Activated CD8-positive, alpha-beta T cell treated with anti-CD3 and anti-CD28 coated beads, Interleukin-2, amount 10 ng/mL, durations not matched to agents 7 days and 5 days (primary cell): ENCODE data around the gene EGR2. TPM values are rescaled to one million over a fixed set of nuclear protein-coding genes. Genes with fewer than 3 reads are reported as not detected.

Source experiments
- ATAC-seq: fragments of 150-1000 bp; cut with Tn5 transposase; one replicate; pipeline ENCODE4 v1.10.0; 2021; ENCODE audit warnings: moderate library complexity
- CTCF ChIA-PET: fragments of 350-600 bp; sonication (Branson Sonifier 250); formaldehyde crosslinking; loops from one replicate; lab custom pipeline; 2021; ENCODE audit warnings: antibody characterized with exemption; lab: Charles Lee
- POLR2A ChIA-PET: fragments of 350-600 bp; sonication (Branson Sonifier 250); formaldehyde crosslinking; loops from one replicate; lab custom pipeline; 2021; ENCODE audit warnings: antibody characterized with exemption; lab: Charles Lee
- DNase-seq: peaks from one replicate; pipeline ENCODE4 v3.0.0-alpha.2; 2020
- H3K27ac Mint-ChIP-seq: one replicate; pipeline ENCODE4 v1.8.0; 2021; ENCODE audit warnings: mild to moderate bottlenecking, mixed read lengths
- H3K27me3 Mint-ChIP-seq: one replicate; pipeline ENCODE4 v1.8.0; 2021; ENCODE audit warnings: low read depth, mixed read lengths
- H3K36me3 Mint-ChIP-seq: one replicate; pipeline ENCODE4 v1.8.0; 2021; ENCODE audit warnings: low read depth, mixed read lengths
- H3K4me1 Mint-ChIP-seq: one replicate; pipeline ENCODE4 v1.8.0; 2021; ENCODE audit warnings: low read depth, mixed read lengths
- H3K4me3 Mint-ChIP-seq: one replicate; pipeline ENCODE4 v1.8.0; 2021; ENCODE audit warnings: mild to moderate bottlenecking, mixed read lengths
- H3K9me3 Mint-ChIP-seq: one replicate; pipeline ENCODE4 v1.8.0; 2022; ENCODE audit warnings: mixed read lengths; ENCODE audit not compliant: insufficient read depth
- total RNA-seq, 2 experiments: library from RNA; stranded (reverse); gene quantifications; one replicate each; pipeline ENCODE4 v1.2.3, GENCODE V29; 2021

EGR2 gene
- total RNA-seq, 2 experiments from 2014 or later: 0.50 to 1.3 TPM

- ChIA-PET POLR2A (interaction anchor here (1.0 kb wide), 1 partner anchor 9 kb away, joined by 3 read pairs; no protein-coding TSS in a partner anchor), CTCF (interaction anchor here (1.0 to 1.3 kb wide), 2 partner anchors 13 to 313 kb away, joined by 3 read pairs; no protein-coding TSS in a partner anchor)
- DNase-seq: no peak
- Mint-ChIP-seq H3K27me3 (peaks cover 9% of the 10 kb centered on the region), H3K9me3 (peaks cover 13% of the 10 kb centered on the region), H3K36me3 (peaks cover 6% of the 10 kb centered on the region), H3K4me3 (no peak overlapping the region), H3K27ac (no peak overlapping the region), H3K4me1 (peaks cover 4% of the 10 kb centered on the region)
- no peak for ATAC-seq
Observed at GRCh38 chr10:62844280-62845011, 28.3 kb upstream of the EGR2 start.

- H3K9me3 Mint-ChIP-seq: peaks cover 11% of the 10 kb centered on the region
- ChIA-PET POLR2A (no interaction called here), CTCF (interaction anchor here (1.2 to 1.6 kb wide), 3 partner anchors 13 to 233 kb away, joined by 3 read pairs; no protein-coding TSS in a partner anchor)
- H3K4me3 Mint-ChIP-seq: no peak overlapping the region
- DNase-seq: no peak
- peaks cover 4% of the 10 kb centered on the region for H3K4me1 Mint-ChIP-seq
- peaks cover 7% of the 10 kb centered on the region for H3K27me3 Mint-ChIP-seq
- ATAC-seq: no peak
- no peak overlapping the region for H3K27ac Mint-ChIP-seq
- peaks cover 6% of the 10 kb centered on the region for H3K36me3 Mint-ChIP-seq
Observed at GRCh38 chr10:62843600-62843999, 27.4 kb upstream of the EGR2 start.

- H3K36me3 Mint-ChIP-seq: peaks cover 4% of the 10 kb centered on the region
- DNase-seq (no peak), ATAC-seq (no peak)
- H3K27me3 Mint-ChIP-seq: peaks cover 7% of the 10 kb centered on the region
- peaks cover 8% of the 10 kb centered on the region for H3K9me3 Mint-ChIP-seq
- no peak overlapping the region for H3K4me3 Mint-ChIP-seq
- POLR2A ChIA-PET: no interaction called here
- CTCF ChIA-PET: interaction anchor here (1.2 to 1.6 kb wide), 3 partner anchors 12 to 232 kb away, joined by 3 read pairs; no protein-coding TSS in a partner anchor
- peaks cover 4% of the 10 kb centered on the region for H3K4me1 Mint-ChIP-seq
- H3K27ac Mint-ChIP-seq: no peak overlapping the region
Observed at GRCh38 chr10:62842983-62843382, 26.8 kb upstream of the EGR2 start.

GRCh38 chr10:62839590-62839989 lies 23.4 kb upstream of the EGR2 start:
- Mint-ChIP-seq H3K27ac (no peak overlapping the region), H3K27me3 (peaks cover 12% of the 10 kb centered on the region), H3K4me1 (peaks cover 2% of the 10 kb centered on the region), H3K36me3 (no peaks in the 10 kb centered on the region), H3K4me3 (no peak overlapping the region), H3K9me3 (no peaks in the 10 kb centered on the region)
- ChIA-PET POLR2A (no interaction called here), CTCF (no interaction called here)
- ATAC-seq: no peak
- DNase-seq: no peak

GRCh38 chr10:62831346-62831745 lies 15.2 kb upstream of the EGR2 start:
- Mint-ChIP-seq H3K9me3 (no peaks in the 10 kb centered on the region), H3K36me3 (no peaks in the 10 kb centered on the region), H3K27ac (no peak overlapping the region), H3K4me3 (no peak overlapping the region), H3K4me1 (no peaks in the 10 kb centered on the region), H3K27me3 (peaks cover 4% of the 10 kb centered on the region)
- POLR2A ChIA-PET: no interaction called here
- CTCF ChIA-PET: interaction anchor here (1.2 to 1.5 kb wide), 4 partner anchors 9 to 327 kb away, joined by 3 to 5 read pairs (median 4); no protein-coding TSS in a partner anchor
- no peak for DNase-seq
- ATAC-seq: no peak

- CTCF ChIA-PET: interaction anchor here (1.2 to 1.5 kb wide), 3 partner anchors 9 to 327 kb away, joined by 3 to 5 read pairs (median 4); no protein-coding TSS in a partner anchor
- Mint-ChIP-seq H3K4me3 (no peak overlapping the region), H3K27me3 (peaks cover 2% of the 10 kb centered on the region), H3K27ac (no peak overlapping the region), H3K36me3 (no peaks in the 10 kb centered on the region), H3K9me3 (no peaks in the 10 kb centered on the region), H3K4me1 (no peaks in the 10 kb centered on the region)
- ATAC-seq (no peak), DNase-seq (no peak)
- POLR2A ChIA-PET: no interaction called here
Observed at GRCh38 chr10:62830679-62831078, 14.5 kb upstream of the EGR2 start.

GRCh38 chr10:62829622-62830021 lies 13.5 kb upstream of the EGR2 start:
- H3K27me3 Mint-ChIP-seq: peaks cover 2% of the 10 kb centered on the region
- H3K4me3 Mint-ChIP-seq: no peak overlapping the region
- no peak for ATAC-seq
- no peaks in the 10 kb centered on the region for H3K9me3 Mint-ChIP-seq
- no peak for DNase-seq
- ChIA-PET POLR2A (no interaction called here), CTCF (interaction anchor here (1.2 to 2.6 kb wide), 2 partner anchors 12 to 219 kb away, joined by 3 to 9 read pairs; no protein-coding TSS in a partner anchor)
- H3K36me3 Mint-ChIP-seq: no peaks in the 10 kb centered on the region
- H3K4me1 Mint-ChIP-seq: no peaks in the 10 kb centered on the region
- no peak overlapping the region for H3K27ac Mint-ChIP-seq

- ATAC-seq (no peak), DNase-seq (no peak)
- Mint-ChIP-seq H3K9me3 (no peaks in the 10 kb centered on the region), H3K36me3 (no peaks in the 10 kb centered on the region), H3K27ac (no peak overlapping the region), H3K4me1 (no peaks in the 10 kb centered on the region), H3K27me3 (peaks cover 3% of the 10 kb centered on the region), H3K4me3 (no peak overlapping the region)
- ChIA-PET POLR2A (no interaction called here), CTCF (interaction anchor here (1.3 kb wide), 1 partner anchor 11 kb away, joined by 3 read pairs; no protein-coding TSS in a partner anchor)
Observed at GRCh38 chr10:62826273-62826672, 10.1 kb upstream of the EGR2 start.

GRCh38 chr10:62820586-62820985 lies 4.4 kb upstream of the EGR2 start:
- POLR2A ChIA-PET: no interaction called here
- no peak for DNase-seq
- peaks cover 25% of the 10 kb centered on the region for H3K4me1 Mint-ChIP-seq
- no peak for ATAC-seq
- H3K36me3 Mint-ChIP-seq: no peaks in the 10 kb centered on the region
- no peak overlapping the region for H3K4me3 Mint-ChIP-seq
- no peak overlapping the region for H3K27ac Mint-ChIP-seq
- no peaks in the 10 kb centered on the region for H3K9me3 Mint-ChIP-seq
- CTCF ChIA-PET: interaction anchor here (4.9 kb wide), 1 partner anchor 210 kb away, joined by 98 read pairs; no protein-coding TSS in a partner anchor
- peaks cover 38% of the 10 kb centered on the region for H3K27me3 Mint-ChIP-seq

- H3K27ac Mint-ChIP-seq: no peak overlapping the region
- H3K4me1 Mint-ChIP-seq: peaks cover 35% of the 10 kb centered on the region
- ChIA-PET POLR2A (interaction anchor here (0.6 to 6.0 kb wide), 3 partner anchors 13 to 182 kb away, joined by 3 to 36 read pairs (median 26); partner anchors contain the start of gene ADO), CTCF (interaction anchor here (1.1 to 5.8 kb wide), 18 partner anchors 14 to 898 kb away, joined by 3 to 98 read pairs (median 6); partner anchors contain the start of gene ADO)
- no peaks in the 10 kb centered on the region for H3K9me3 Mint-ChIP-seq
- no peak for ATAC-seq
- H3K27me3 Mint-ChIP-seq: peaks cover 45% of the 10 kb centered on the region
- peak overlapping the region; percentile 28 for H3K4me3 Mint-ChIP-seq
- DNase-seq: no peak
- H3K36me3 Mint-ChIP-seq: no peaks in the 10 kb centered on the region
Observed at GRCh38 chr10:62819141-62819920, 3.2 kb upstream of the EGR2 start.

- ChIA-PET CTCF (interaction anchor here (0.7 to 5.8 kb wide), 34 partner anchors 11 to 902 kb away, joined by 3 to 98 read pairs (median 6); partner anchors contain the start of gene ADO), POLR2A (interaction anchor here (0.9 to 6.0 kb wide), 5 partner anchors 12 to 314 kb away, joined by 4 to 36 read pairs (median 26); partner anchors contain the start of genes ADO and NRBF2)
- Mint-ChIP-seq H3K4me3 (peak overlapping the region; percentile 88), H3K4me1 (peaks cover 42% of the 10 kb centered on the region), H3K36me3 (no peaks in the 10 kb centered on the region), H3K9me3 (no peaks in the 10 kb centered on the region), H3K27me3 (peaks cover 52% of the 10 kb centered on the region), H3K27ac (no peak overlapping the region)
- ATAC-seq (no peak), DNase-seq (peak; percentile 44)
Observed at GRCh38 chr10:62818426-62819011, 2.4 kb upstream of the EGR2 start.
